ENCODE data around the gene MTHFSD. TPM values are rescaled to one million over a fixed set of nuclear protein-coding genes. Genes with fewer than 3 reads are reported as not detected.

MTHFSD gene
- total and polyA plus RNA-seq, 2 donors (not counting 3 experiments of a cell fraction or from before 2014, with no cell fraction given) = 16.7 to 21.1 TPM

GRCh38 chr16:86527366-86527765 lies 27.7 kb downstream of the MTHFSD start:
- dilution Hi-C loops (cut with MboI; ENCODE audit: extremely low pct_ligation_motif_present, low sequenced_read_pairs) (no loop called here), intact Hi-C loops (cut with micrococcal nuclease) (no loop called here)
- H3K9ac ChIP-seq (replicated peaks; ENCODE audit: extremely low read depth, insufficient read depth, low read length) = no peak overlapping the region
- no peaks in the 10 kb centered on the region for H3K79me2 ChIP-seq (ENCODE audit: control insufficient read depth, insufficient read depth, low read length)
- H3K27ac ChIP-seq (ENCODE audit: insufficient read depth, low read depth, low read length) = no peak overlapping the region
- FAIRE-seq (no peak), DNase-seq (ENCODE audit: low read depth, low spot score) (no peak)
- H3K36me3 ChIP-seq (ENCODE audit: control insufficient read depth in 2 of 2, extremely low read depth in 1 of 2, insufficient read depth in 2 of 2, low read length in 2 of 2) = no peaks in the 10 kb centered on the region
- no peaks in the 10 kb centered on the region for H3K9me1 ChIP-seq (replicated peaks; ENCODE audit: control insufficient read depth, extremely low read depth, insufficient read depth, low read length)
- H3K27me3 ChIP-seq (ENCODE audit: control insufficient read depth in 2 of 2, insufficient read depth in 2 of 2, low read length in 2 of 2) = no peaks in the 10 kb centered on the region
- H3K4me2 ChIP-seq (ENCODE audit: insufficient read depth, low read length) = no peak overlapping the region
- H2AFZ ChIP-seq (ENCODE audit: low read depth, low read length) = no peak overlapping the region
- H3K4me1 ChIP-seq (ENCODE audit: control insufficient read depth, extremely low read depth, insufficient read depth, low read length) = no peaks in the 10 kb centered on the region
- no peak overlapping the region for H3K4me3 ChIP-seq (replicated peaks in 1 of 3; ENCODE audit: insufficient read depth in 1 of 3, low read depth in 1 of 3, low read length in 3 of 3)
- no peaks in the 10 kb centered on the region for H4K20me1 ChIP-seq (replicated peaks; ENCODE audit: control insufficient read depth, extremely low read depth, insufficient read depth, low read length)
- ChIA-PET POLR2A (no interaction called here), CTCF (interaction anchor here (2.7 kb wide), 1 partner anchor 10 kb away, joined by 10 read pairs; no protein-coding TSS in a partner anchor)
- TF ChIP-seq MAX (IDR thresholded peaks at IDR 0.05; ENCODE audit: insufficient read depth, insufficient read length) (no peak), MYC (IDR thresholded peaks at IDR 0.05; ENCODE audit: low read depth, low read length) (no peak), GATA2 (IDR thresholded peaks at IDR 0.05; ENCODE audit: insufficient read depth, insufficient read length, low read depth, low read length) (no peak), POLR2AphosphoS5 (IDR thresholded peaks at IDR 0.05; ENCODE audit: insufficient read depth, low read depth, low read length) (no peak), FOS (IDR thresholded peaks at IDR 0.05; ENCODE audit: borderline replicate concordance, insufficient read depth, low read length) (no peak), EZH2 (IDR thresholded peaks at IDR 0.05; ENCODE audit: borderline replicate concordance, low read depth, low read length, severe bottlenecking) (no peak), POLR2A (IDR thresholded peaks at IDR 0.05; ENCODE audit: low read depth, low read length) (no peak), JUN (IDR thresholded peaks at IDR 0.05; ENCODE audit: borderline replicate concordance, insufficient read depth, insufficient read length, low read depth) (no peak)
- TF ChIP-seq, protein P1, sequence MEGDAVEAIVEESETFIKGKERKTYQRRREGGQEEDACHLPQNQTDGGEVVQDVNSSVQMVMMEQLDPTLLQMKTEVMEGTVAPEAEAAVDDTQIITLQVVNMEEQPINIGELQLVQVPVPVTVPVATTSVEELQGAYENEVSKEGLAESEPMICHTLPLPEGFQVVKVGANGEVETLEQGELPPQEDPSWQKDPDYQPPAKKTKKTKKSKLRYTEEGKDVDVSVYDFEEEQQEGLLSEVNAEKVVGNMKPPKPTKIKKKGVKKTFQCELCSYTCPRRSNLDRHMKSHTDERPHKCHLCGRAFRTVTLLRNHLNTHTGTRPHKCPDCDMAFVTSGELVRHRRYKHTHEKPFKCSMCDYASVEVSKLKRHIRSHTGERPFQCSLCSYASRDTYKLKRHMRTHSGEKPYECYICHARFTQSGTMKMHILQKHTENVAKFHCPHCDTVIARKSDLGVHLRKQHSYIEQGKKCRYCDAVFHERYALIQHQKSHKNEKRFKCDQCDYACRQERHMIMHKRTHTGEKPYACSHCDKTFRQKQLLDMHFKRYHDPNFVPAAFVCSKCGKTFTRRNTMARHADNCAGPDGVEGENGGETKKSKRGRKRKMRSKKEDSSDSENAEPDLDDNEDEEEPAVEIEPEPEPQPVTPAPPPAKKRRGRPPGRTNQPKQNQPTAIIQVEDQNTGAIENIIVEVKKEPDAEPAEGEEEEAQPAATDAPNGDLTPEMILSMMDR (IDR thresholded peaks at IDR 0.05; ENCODE audit: extremely low read depth in 1 of 2, insufficient read depth in 1 of 2, low read depth in 1 of 2, low read length in 2 of 2) = no peak
- no TSS peak for BruUV-seq (replicated peaks)
- no peaks in the 10 kb centered on the region for H3K9me3 ChIP-seq (replicated peaks; ENCODE audit: control insufficient read depth, insufficient read depth, low read length)
